NT2/D1 (cell line): ENCODE results near the gene SLC30A7.

ENCODE experiments used
- DNase-seq: peaks from one replicate; pipeline ENCODE4 v3.0.0-alpha.2; 2011; ENCODE audit warnings: low read depth, low spot score
- H3K27me3 ChIP-seq: 2 replicates; pipeline ENCODE4 v1.6.0; 2011; ENCODE audit warnings: mild to moderate bottlenecking; ENCODE audit not compliant: insufficient read length, insufficient read depth
- H3K36me3 ChIP-seq: 2 replicates; pipeline ENCODE4 v1.6.1; 2011; ENCODE audit warnings: mild to moderate bottlenecking, low read length, mixed read lengths; ENCODE audit not compliant: insufficient read depth, insufficient read length
- H3K4me1 ChIP-seq: 2 replicates; pipeline ENCODE4 v1.5.1; 2011; ENCODE audit not compliant: insufficient read depth, insufficient read length
- H3K4me3 ChIP-seq: 2 replicates; pipeline ENCODE4 v1.5.1; 2011; ENCODE audit warnings: low read depth; ENCODE audit not compliant: insufficient read length
- H3K9ac ChIP-seq: 2 replicates; pipeline ENCODE4 v1.6.0; 2011; ENCODE audit warnings: low read depth; ENCODE audit not compliant: insufficient read length
- H3K9me3 ChIP-seq: 2 replicates; pipeline ENCODE4 v1.5.1; 2011; ENCODE audit warnings: mild to moderate bottlenecking, low read length; ENCODE audit not compliant: insufficient read depth
- SUZ12 ChIP-seq: IDR thresholded peaks from 2 replicates; pipeline ENCODE4 v1.6.1; 2011; ENCODE audit not compliant: insufficient read length, insufficient read depth; ENCODE audit errors: extremely low read depth
- YY1 ChIP-seq: IDR thresholded peaks from 2 replicates; pipeline ENCODE4 v1.6.1; 2011; ENCODE audit not compliant: insufficient read length, insufficient read depth
- ZNF274 ChIP-seq: IDR thresholded peaks from 2 replicates; pipeline ENCODE4 v1.6.1; 2011; ENCODE audit warnings: mild to moderate bottlenecking, low read depth, low read length

The SLC30A7 gene

DNA sequence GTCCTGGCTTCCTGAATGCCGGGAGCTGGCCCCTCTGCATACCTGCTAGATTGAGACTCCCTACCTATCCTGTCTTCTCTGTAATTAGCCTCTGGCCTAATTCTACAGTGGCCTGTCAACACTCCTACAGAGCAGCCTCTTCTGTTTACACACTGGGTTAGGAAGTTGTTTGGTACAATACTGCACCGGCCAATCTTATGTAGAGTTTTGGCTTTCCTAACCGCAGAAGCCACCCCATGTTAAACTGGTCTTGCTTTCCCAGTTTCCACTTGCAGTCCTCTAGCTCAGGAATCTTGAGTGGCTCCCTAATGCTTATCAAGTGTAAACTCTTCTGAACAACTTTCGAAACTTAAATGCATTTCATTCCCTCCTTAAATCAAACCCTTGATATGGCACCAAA, 86.9 kb downstream of the SLC30A7 start:
- Histone ChIP-seq H3K36me3 (peaks cover 12% of the 10 kb centered on the region), H3K27me3 (no peaks in the 10 kb centered on the region), H3K4me1 (no peaks in the 10 kb centered on the region), H3K4me3 (no peak overlapping the region), H3K9me3 (no peaks in the 10 kb centered on the region), H3K9ac (no peak overlapping the region)
- no peak for DNase-seq
- TF ChIP-seq YY1 (no peak), SUZ12 (no peak), ZNF274 (no peak)

DNA sequence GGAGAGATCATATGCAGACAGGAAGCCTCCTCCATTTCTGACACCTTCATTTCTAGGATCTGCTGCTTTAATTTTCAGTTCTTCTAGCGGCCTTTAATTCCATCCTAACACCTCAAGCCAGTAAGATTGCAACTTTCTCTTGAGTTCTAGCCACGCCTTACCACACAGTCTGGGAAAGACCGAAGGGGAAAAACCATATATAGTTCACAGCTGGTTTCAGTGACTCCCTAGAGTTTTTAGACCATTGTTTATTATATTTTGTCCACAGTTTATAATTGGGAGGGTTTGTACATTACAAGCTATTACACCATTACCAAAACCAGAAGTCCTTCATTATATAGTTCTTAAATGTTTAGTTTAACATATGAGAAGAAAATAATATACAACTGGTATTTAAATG, 92.2 kb downstream of the SLC30A7 start:
- H3K27me3 ChIP-seq, result no peaks in the 10 kb centered on the region
- TF ChIP-seq SUZ12 (no peak), ZNF274 (no peak), YY1 (no peak)
- no peak for DNase-seq
- H3K9me3 ChIP-seq, result no peaks in the 10 kb centered on the region
- H3K36me3 ChIP-seq, result peaks cover 43% of the 10 kb centered on the region
- no peaks in the 10 kb centered on the region for H3K4me1 ChIP-seq
- H3K4me3 ChIP-seq, result no peak overlapping the region
- no peak overlapping the region for H3K9ac ChIP-seq

- H3K27me3 ChIP-seq, result no peaks in the 10 kb centered on the region
- DNase-seq, result no peak
- H3K9ac ChIP-seq, result no peak overlapping the region
- H3K4me3 ChIP-seq, result no peak overlapping the region
- peaks cover 41% of the 10 kb centered on the region for H3K36me3 ChIP-seq
- H3K9me3 ChIP-seq, result no peaks in the 10 kb centered on the region
- TF ChIP-seq SUZ12 (no peak), YY1 (no peak)
- H3K4me1 ChIP-seq, result no peaks in the 10 kb centered on the region
Observed at GRCh38 chr1:100989306-100990077, 93.6 kb downstream of the SLC30A7 start.

GRCh38 chr1:100995198-100995988, 99.5 kb downstream of the SLC30A7 start:
- no peak for TF ChIP-seq SUZ12
- TF ChIP-seq ZNF274, result no peak
- TF ChIP-seq YY1, result no peak
- H3K9ac ChIP-seq, result no peak overlapping the region
- H3K4me1 ChIP-seq, result no peaks in the 10 kb centered on the region
- no peak overlapping the region for H3K4me3 ChIP-seq
- DNase-seq, result no peak
- H3K36me3 ChIP-seq, result peaks cover 64% of the 10 kb centered on the region
- H3K27me3 ChIP-seq, result no peaks in the 10 kb centered on the region
- H3K9me3 ChIP-seq, result no peaks in the 10 kb centered on the region

DNA sequence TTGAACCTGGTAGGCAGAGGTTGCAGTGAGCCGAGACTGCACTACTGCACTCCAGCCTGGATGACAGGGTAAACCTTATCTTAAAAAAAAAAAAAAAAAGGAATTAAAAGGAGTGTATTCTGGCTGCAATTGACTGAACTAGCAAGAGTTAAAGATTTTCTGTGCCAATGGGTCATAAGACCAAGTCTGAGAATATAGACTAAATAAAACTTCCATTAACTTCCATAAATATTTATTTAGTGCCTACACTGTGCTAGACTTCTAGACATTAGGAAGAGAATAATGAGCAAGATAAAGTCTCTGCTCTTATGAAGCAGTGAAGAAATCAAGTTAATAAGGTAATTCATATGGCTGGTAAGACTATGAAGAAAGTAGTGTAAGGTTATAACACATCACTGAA, 102.5 kb downstream of the SLC30A7 start:
- Histone ChIP-seq H3K9me3 (no peaks in the 10 kb centered on the region), H3K9ac (no peak overlapping the region), H3K4me1 (no peaks in the 10 kb centered on the region), H3K27me3 (no peaks in the 10 kb centered on the region), H3K4me3 (no peak overlapping the region), H3K36me3 (peaks cover 63% of the 10 kb centered on the region)
- TF ChIP-seq SUZ12, result no peak
- TF ChIP-seq ZNF274, result no peak
- TF ChIP-seq YY1, result no peak
- no peak for DNase-seq

DNA sequence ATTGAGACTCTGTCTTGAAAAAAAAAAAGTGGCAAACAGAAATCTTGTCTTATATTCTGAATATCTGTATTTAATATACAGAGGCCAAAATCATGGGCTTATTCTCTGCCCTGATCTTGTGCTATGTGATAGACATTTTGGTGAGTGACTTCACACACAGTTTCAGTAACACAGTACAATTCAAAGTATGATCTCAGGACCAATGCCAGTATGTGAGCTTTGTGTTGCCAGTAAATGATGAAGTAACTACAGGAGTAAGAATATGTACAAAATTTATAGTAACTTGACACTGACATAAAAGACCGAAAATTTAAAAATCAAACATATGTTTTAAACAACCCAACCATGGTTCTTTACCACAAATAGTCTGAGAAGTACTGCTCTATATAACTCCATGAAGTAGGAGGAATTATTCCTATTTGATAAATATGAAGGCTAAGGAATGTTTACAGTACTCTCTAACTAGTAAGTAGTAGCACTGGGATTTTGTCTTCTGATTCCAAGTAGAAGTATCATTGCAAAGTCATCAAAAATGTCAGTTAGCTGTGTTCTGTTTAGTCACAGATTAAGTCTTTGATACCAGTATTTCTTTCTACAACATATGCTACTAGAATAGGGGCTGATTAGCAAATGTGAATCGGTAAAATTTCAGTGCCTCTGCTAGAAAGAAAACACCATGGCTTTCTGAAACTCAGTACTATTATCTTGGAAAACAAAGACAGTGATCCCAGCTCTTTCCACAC, 104.4 kb downstream of the SLC30A7 start:
- no peak for TF ChIP-seq ZNF274
- no peak for TF ChIP-seq YY1
- no peak for TF ChIP-seq SUZ12
- H3K9me3 ChIP-seq, result no peaks in the 10 kb centered on the region
- H3K4me1 ChIP-seq, result no peaks in the 10 kb centered on the region
- DNase-seq, result no peak
- H3K4me3 ChIP-seq, result no peak overlapping the region
- no peak overlapping the region for H3K9ac ChIP-seq
- H3K36me3 ChIP-seq, result peaks cover 51% of the 10 kb centered on the region
- H3K27me3 ChIP-seq, result no peaks in the 10 kb centered on the region

DNA sequence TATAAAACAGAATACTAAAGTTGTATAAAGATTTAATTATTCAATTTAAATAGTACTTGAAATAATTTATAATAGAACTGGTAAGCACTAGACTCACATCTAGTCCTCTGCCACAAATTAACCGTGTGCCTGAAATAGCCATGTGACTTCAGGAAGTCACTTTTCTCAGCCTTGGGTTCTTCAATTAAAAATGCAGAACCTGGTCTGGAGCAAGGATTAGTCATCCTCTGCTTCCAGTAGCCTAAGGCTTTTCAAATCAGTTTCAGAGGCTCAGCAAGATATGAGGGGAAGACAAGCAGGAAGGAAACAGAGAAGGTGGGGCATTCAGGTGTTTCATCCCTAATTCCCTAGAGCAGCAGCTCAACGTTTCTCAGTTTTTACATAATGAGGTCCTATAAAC, 106.7 kb downstream of the SLC30A7 start:
- DNase-seq, result no peak
- Histone ChIP-seq H3K27me3 (no peaks in the 10 kb centered on the region), H3K4me1 (no peaks in the 10 kb centered on the region), H3K4me3 (no peak overlapping the region), H3K9ac (no peak overlapping the region), H3K36me3 (peaks cover 43% of the 10 kb centered on the region), H3K9me3 (no peaks in the 10 kb centered on the region)
- no peak for TF ChIP-seq YY1
- no peak for TF ChIP-seq SUZ12
- no peak for TF ChIP-seq ZNF274
